Nephron progenitor cell (in vitro differentiated cells): ENCODE measurements around the gene IARS2.

Source experiments
- DNase-seq: peaks from one replicate; pipeline ENCODE4 v3.0.0; 2021
- H3K27ac Mint-ChIP-seq: 2 replicates; pipeline ENCODE4 v1.8.0; 2021; ENCODE audit warnings: mild to moderate bottlenecking, moderate library complexity, mixed read lengths
- H3K27me3 Mint-ChIP-seq: 2 replicates; pipeline ENCODE4 v1.8.0; 2021; ENCODE audit warnings: mild to moderate bottlenecking, low read depth, mixed read lengths; ENCODE audit not compliant: poor library complexity
- H3K36me3 Mint-ChIP-seq: 2 replicates; pipeline ENCODE4 v1.8.0; 2021; ENCODE audit warnings: low read depth, mixed read lengths
- H3K4me1 Mint-ChIP-seq: 2 replicates; pipeline ENCODE4 v1.8.0; 2021; ENCODE audit warnings: mixed read lengths
- H3K4me3 Mint-ChIP-seq: 2 replicates; pipeline ENCODE4 v1.8.0; 2021; ENCODE audit warnings: mild to moderate bottlenecking, moderate library complexity, mixed read lengths
- H3K9me3 Mint-ChIP-seq: 2 replicates; pipeline ENCODE4 v1.8.0; 2021; ENCODE audit warnings: mild to moderate bottlenecking, moderate library complexity, mixed read lengths
- CTCF ChIP-seq: fragments of 200-600 bp; sonication (generic); IDR thresholded peaks from 2 replicates; pipeline ENCODE4 v1.5.0; 2021; ENCODE audit warnings: antibody characterized with exemption

The IARS2 gene

DNA sequence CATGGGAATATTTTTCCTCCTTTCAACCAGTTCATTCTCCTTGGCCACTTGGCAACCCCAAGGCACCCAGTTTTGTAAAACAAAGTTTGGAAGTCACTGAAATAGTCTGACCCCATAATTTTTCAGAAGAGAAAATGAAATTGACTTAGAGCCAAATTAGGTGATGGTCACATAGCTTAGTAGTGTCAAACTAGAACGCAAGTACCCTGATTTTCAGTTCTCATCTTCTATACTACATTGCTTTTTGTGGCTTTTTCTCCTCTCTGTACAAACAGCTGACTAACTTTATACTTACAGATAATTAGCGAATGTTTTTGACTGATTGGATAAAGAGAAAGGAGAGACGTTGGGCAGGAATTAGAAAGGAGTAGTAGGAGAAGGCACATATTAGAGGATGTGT is 33.1 kb downstream of the IARS2 start:
- Mint-ChIP-seq H3K9me3 (no peaks in the 10 kb centered on the region), H3K27me3 (no peaks in the 10 kb centered on the region), H3K4me3 (no peak overlapping the region), H3K27ac (no peak overlapping the region), H3K4me1 (no peaks in the 10 kb centered on the region), H3K36me3 (peaks cover 50% of the 10 kb centered on the region)
- DNase-seq: no peak
- no peak for TF ChIP-seq CTCF

DNA sequence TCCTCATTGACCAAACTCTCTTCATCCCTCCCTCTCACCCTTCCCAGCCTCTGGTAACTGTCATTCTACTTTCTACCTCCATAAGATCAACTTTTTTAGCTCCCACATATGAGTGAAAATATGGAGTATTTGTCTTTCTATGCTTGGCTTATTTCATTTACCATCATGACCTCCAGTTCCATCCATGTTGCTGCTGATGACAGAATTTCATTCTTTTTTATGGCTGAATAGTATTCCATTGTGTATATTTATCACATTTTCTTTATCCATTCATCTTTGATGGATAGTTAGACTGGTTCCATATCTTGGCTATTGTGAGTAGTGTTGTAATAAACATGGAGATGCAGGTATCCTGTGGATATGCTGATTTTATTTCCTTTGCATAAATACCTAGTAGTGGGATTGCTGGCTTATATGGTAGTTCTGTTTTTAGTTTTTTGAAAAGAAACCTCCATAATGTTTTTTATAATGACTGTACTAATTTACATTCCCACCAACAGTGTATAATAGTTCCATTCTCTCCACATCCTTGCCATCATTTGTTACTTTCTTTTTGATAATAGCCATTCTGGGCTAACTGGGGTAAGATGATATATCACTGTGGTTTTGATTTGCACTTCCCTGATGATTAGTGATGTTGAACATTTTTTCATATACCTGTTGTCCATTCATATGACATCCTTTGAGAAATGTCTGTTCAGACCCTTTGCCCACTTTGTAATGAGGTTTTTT is 35.7 kb downstream of the IARS2 start:
- TF ChIP-seq CTCF: no peak
- Mint-ChIP-seq H3K27ac (no peak overlapping the region), H3K9me3 (no peaks in the 10 kb centered on the region), H3K27me3 (no peaks in the 10 kb centered on the region), H3K4me1 (no peaks in the 10 kb centered on the region), H3K36me3 (peaks cover 71% of the 10 kb centered on the region), H3K4me3 (no peak overlapping the region)
- DNase-seq: no peak

- Mint-ChIP-seq H3K4me3 (no peak overlapping the region), H3K36me3 (peaks cover 76% of the 10 kb centered on the region), H3K9me3 (no peaks in the 10 kb centered on the region), H3K27ac (no peak overlapping the region), H3K4me1 (no peaks in the 10 kb centered on the region), H3K27me3 (no peaks in the 10 kb centered on the region)
- TF ChIP-seq CTCF: no peak
- DNase-seq: no peak
Observed at GRCh38 chr1:220135755-220136154, 41.8 kb downstream of the IARS2 start.

DNA sequence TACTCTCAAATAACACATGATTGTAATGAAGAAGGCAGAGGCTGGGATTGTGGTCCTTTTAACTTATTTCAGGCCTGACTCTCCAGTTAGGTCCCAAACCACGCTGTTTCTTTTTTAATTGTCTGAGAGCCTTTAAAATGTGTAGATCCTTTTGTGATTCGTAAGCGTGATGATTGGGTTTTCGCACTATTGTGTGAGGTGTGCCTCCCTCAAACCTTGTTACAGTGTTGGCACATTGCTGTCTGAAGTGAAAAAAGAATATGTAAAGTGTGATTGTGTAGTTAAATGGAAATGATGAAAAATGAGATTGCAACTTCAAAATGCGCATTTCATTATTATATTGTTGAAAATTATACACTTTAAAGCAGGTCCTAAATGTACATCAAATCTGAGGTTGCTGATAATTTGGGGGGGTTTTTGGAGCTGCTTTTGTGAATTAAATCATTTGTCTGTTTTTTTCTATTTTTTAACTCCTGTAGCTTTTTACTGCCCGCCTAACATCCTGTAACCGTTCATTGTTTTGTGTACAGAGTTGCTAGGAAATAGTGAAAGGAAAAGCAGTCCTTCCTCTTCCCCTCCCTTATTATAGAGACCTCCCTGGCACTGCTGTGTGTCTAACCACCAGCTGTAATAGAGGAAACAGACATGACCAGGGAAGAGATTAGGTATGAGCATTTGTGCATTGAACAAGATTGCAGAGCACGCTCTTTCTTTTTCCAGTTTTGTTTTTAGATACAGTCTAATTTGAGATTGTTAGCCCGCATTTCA is 43.3 kb downstream of the IARS2 start:
- no peak for DNase-seq
- Mint-ChIP-seq H3K36me3 (peaks cover 84% of the 10 kb centered on the region), H3K9me3 (no peaks in the 10 kb centered on the region), H3K27me3 (no peaks in the 10 kb centered on the region), H3K4me1 (no peaks in the 10 kb centered on the region), H3K4me3 (no peak overlapping the region), H3K27ac (no peak overlapping the region)
- TF ChIP-seq CTCF: no peak

DNA sequence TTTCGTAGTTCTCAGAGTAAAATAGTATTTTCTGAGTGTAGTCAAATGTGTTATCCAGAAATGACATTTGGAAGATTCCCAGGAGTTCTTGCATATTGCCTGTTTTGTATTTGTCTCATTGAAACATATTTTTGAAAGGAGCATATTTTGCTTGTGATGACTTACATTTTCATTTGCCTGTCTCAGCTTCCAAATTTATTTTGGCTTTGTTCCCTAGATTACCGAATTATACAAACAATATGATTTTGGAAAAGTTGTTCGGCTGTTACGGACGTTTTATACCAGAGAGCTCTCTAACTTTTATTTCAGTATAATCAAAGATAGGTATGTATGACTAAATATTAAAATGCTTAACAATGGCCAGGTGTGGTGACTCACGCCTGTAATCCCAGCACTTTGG is 46.0 kb downstream of the IARS2 start:
- no peak overlapping the region for H3K27ac Mint-ChIP-seq
- H3K4me3 Mint-ChIP-seq: no peak overlapping the region
- H3K9me3 Mint-ChIP-seq: no peaks in the 10 kb centered on the region
- H3K36me3 Mint-ChIP-seq: peaks cover 81% of the 10 kb centered on the region
- no peaks in the 10 kb centered on the region for H3K4me1 Mint-ChIP-seq
- DNase-seq: no peak
- no peaks in the 10 kb centered on the region for H3K27me3 Mint-ChIP-seq
- no peak for TF ChIP-seq CTCF
